IMR-90 (cell line): ENCODE data around the gene WWC2. TPM values are rescaled to one million over a fixed set of nuclear protein-coding genes. Genes with fewer than 3 reads are reported as not detected.

Experiments
- ATAC-seq: fragments of 200-7000 bp; cut with Tn5 transposase; 2 replicates; pipeline ENCODE4 v1.9.1; 2020; ENCODE audit warnings: low read depth, mild to moderate bottlenecking, moderate library complexity
- BruUV-seq: library from RNA; stranded (reverse); fragments of 400-500 nt; replicated peaks from 2 replicates; lab custom pipeline; 2021; lab: Mats Ljungman, UMichigan
- CTCF ChIA-PET: fragments of 300-600 bp; formaldehyde crosslinking; extraction: SDS; loops from one replicate; lab custom pipeline; 2021; ENCODE audit warnings: antibody characterized with exemption; lab: Yijun Ruan, JAX
- POLR2A ChIA-PET: fragments of 300-600 bp; sonication (Branson Sonifier 250); formaldehyde crosslinking; loops from one replicate; lab custom pipeline; 2022; ENCODE audit warnings: antibody characterized with exemption; ENCODE audit not compliant: unreplicated experiment; lab: Charles Lee
- DNase-seq: peaks from one replicate; pipeline ENCODE4 v3.0.0; 2013
- H2AFZ ChIP-seq: replicated peaks from 2 replicates; pipeline ENCODE3; 2013; ENCODE audit warnings: low read length, mild to moderate bottlenecking; ENCODE audit not compliant: poor library complexity
- H2AK5ac ChIP-seq: 2 replicates; pipeline ENCODE4 v1.6.1; 2013; ENCODE audit warnings: low read depth, low read length, inconsistent platforms
- H2AK9ac ChIP-seq: replicated peaks from 2 replicates; pipeline ENCODE3; 2013; ENCODE audit warnings: mild to moderate bottlenecking, low read depth, low read length, moderate library complexity; ENCODE audit not compliant: poor library complexity
- H2BK120ac ChIP-seq: 2 replicates; pipeline ENCODE4 v1.6.1; 2013; ENCODE audit warnings: low read depth, low read length, inconsistent platforms
- H2BK15ac ChIP-seq: 3 replicates; pipeline ENCODE4 v1.6.1; 2013; ENCODE audit warnings: low read depth, low read length, inconsistent platforms
- H2BK20ac ChIP-seq: 2 replicates; pipeline ENCODE4 v1.6.1; 2013; ENCODE audit warnings: low read depth, mild to moderate bottlenecking, inconsistent platforms, low read length, moderate library complexity
- H2BK5ac ChIP-seq: 2 replicates; pipeline ENCODE4 v1.6.1; 2013; ENCODE audit warnings: mild to moderate bottlenecking, low read depth, low read length, inconsistent platforms; ENCODE audit not compliant: poor library complexity, severe bottlenecking
- H3K14ac ChIP-seq: replicated peaks from 2 replicates; pipeline ENCODE4 v1.6.1; 2013; ENCODE audit warnings: low read depth, low read length, inconsistent platforms
- H3K18ac ChIP-seq: 2 replicates; pipeline ENCODE4 v1.6.1; 2013; ENCODE audit warnings: low read depth, low read length, control low read depth
- H3K23ac ChIP-seq: 2 replicates; pipeline ENCODE4 v1.6.1; 2013; ENCODE audit warnings: low read depth, low read length, inconsistent platforms
- H3K27ac ChIP-seq: 2 replicates; pipeline ENCODE4 v1.5.1; 2013; ENCODE audit warnings: mild to moderate bottlenecking, control low read depth, low read length; ENCODE audit not compliant: insufficient read depth
- H3K27me3 ChIP-seq: 2 replicates; pipeline ENCODE4 v1.6.1; 2013; ENCODE audit warnings: low read length; ENCODE audit not compliant: control insufficient read depth, insufficient read depth
- H3K36me3 ChIP-seq: 2 replicates; pipeline ENCODE4 v1.6.1; 2013; ENCODE audit warnings: low read length, mixed read lengths; ENCODE audit not compliant: control insufficient read depth, insufficient read depth
- H3K4ac ChIP-seq: 2 replicates; pipeline ENCODE4 v1.6.1; 2013; ENCODE audit warnings: low read depth, low read length, inconsistent platforms
- H3K4me1 ChIP-seq: 2 replicates; pipeline ENCODE4 v1.6.1; 2013; ENCODE audit warnings: low read length, mixed read lengths; ENCODE audit not compliant: control insufficient read depth, insufficient read depth
- H3K4me2 ChIP-seq: 2 replicates; pipeline ENCODE4 v1.6.1; 2013; ENCODE audit warnings: low read depth, mild to moderate bottlenecking, control low read depth, low read length, moderate library complexity
- H3K4me3 ChIP-seq: 2 replicates; pipeline ENCODE4 v1.5.1; 2013; ENCODE audit warnings: low read depth, mild to moderate bottlenecking, control low read depth, low read length, moderate library complexity; ENCODE audit not compliant: insufficient read depth
- H3K56ac ChIP-seq: 2 replicates; pipeline ENCODE4 v1.6.1; 2013; ENCODE audit warnings: low read length, inconsistent platforms; ENCODE audit not compliant: insufficient read depth; ENCODE audit errors: extremely low read depth
- H3K79me1 ChIP-seq, 2 experiments: 2 replicates each; pipeline ENCODE4 v1.6.1; 2013; ENCODE audit warnings: low read length in 2 of 2, inconsistent platforms in 1 of 2, low read depth in 1 of 2
- H3K9ac ChIP-seq: 2 replicates; pipeline ENCODE4 v1.6.1; 2013; ENCODE audit warnings: low read depth, low read length, control low read depth
- H3K9me1 ChIP-seq: 2 replicates; pipeline ENCODE4 v1.6.1; 2013; ENCODE audit warnings: low read length, inconsistent platforms; ENCODE audit not compliant: insufficient read depth
- H3K9me3 ChIP-seq: 2 replicates; pipeline ENCODE4 v1.6.1; 2013; ENCODE audit warnings: low read length; ENCODE audit not compliant: control insufficient read depth, insufficient read depth
- H4K20me1 ChIP-seq: 2 replicates; pipeline ENCODE4 v1.6.1; 2013; ENCODE audit warnings: low read length, inconsistent platforms; ENCODE audit not compliant: insufficient read depth
- H4K5ac ChIP-seq: 2 replicates; pipeline ENCODE4 v1.6.1; 2013; ENCODE audit warnings: mild to moderate bottlenecking, low read depth, low read length, control low read depth
- H4K8ac ChIP-seq, 2 experiments: 2 replicates each; pipeline ENCODE4 v1.6.1; 2013; ENCODE audit warnings: low read depth in 2 of 2, low read length in 2 of 2, control low read depth in 1 of 2, inconsistent platforms in 1 of 2
- H4K91ac ChIP-seq: 2 replicates; pipeline ENCODE4 v1.6.1; 2013; ENCODE audit warnings: low read depth, low read length, inconsistent platforms; ENCODE audit not compliant: insufficient read depth
- MXI1 ChIP-seq: IDR thresholded peaks from 2 replicates; pipeline ENCODE4 v1.6.1; 2012; ENCODE audit warnings: low read depth, mild to moderate bottlenecking, low read length, moderate library complexity, borderline replicate concordance
- POLR2A ChIP-seq: IDR thresholded peaks from 2 replicates; pipeline ENCODE4 v1.6.1; 2012; ENCODE audit warnings: mild to moderate bottlenecking, low read depth, low read length
- RCOR1 ChIP-seq: IDR thresholded peaks from 2 replicates; pipeline ENCODE4 v1.6.1; 2012; ENCODE audit warnings: mild to moderate bottlenecking, low read length, improper control_type of control experiment; ENCODE audit not compliant: insufficient replicate concordance
- WGBS, 2 experiments: methylation state at CpG; one replicate each; pipeline versions ENCODE4 v1.1.5 to v1.1.7; 2013; ENCODE audit warnings: missing lambda C conversion rate in 2 of 2; ENCODE audit not compliant: insufficient read length in 1 of 2; ENCODE audit errors: extremely low coverage in 2 of 2; 5-methylcytosine and 5-hydroxymethylcytosine counted together
- dilution Hi-C: fragments of 300-500 bp; cut with HindIII; formaldehyde crosslinking; loops from one replicate; pipeline ENCODE4 v1.14.3; 2018; ENCODE audit warnings: low sequenced_read_pairs; ENCODE audit not compliant: unreplicated experiment
- in situ Hi-C: fragments of 300-500 bp; cut with MboI; formaldehyde crosslinking; loops from 3 replicates; pipeline ENCODE4 v1.14.3; 2019; ENCODE audit warnings: low sequenced_read_pairs, inconsistent platforms, mixed read lengths
- intact Hi-C: fragments of 100-400 bp; cut with micrococcal nuclease; formaldehyde crosslinking; loops from 2 replicates; pipeline ENCODE4 v1.10.0; 2022
- polyA plus RNA-seq, 3 experiments: library from polyadenylated mRNA; depleted of rRNA; stranded (reverse); fragments of >200 nt; gene quantifications; 2 replicates each; pipeline ENCODE4 v1.2.3, GENCODE V29; 2012; ENCODE audit warnings: low replicate concordance in 1 of 3
- total RNA-seq: library from RNA; depleted of rRNA; stranded (reverse); fragments of >200 nt; gene quantifications from 2 replicates; pipeline ENCODE4 v1.2.3, GENCODE V29; 2012
- TF ChIP-seq, protein P1 (sequence below): fragments of 150-350 bp; IDR thresholded peaks from 2 replicates; pipeline ENCODE4 v1.6.1; 2016; ENCODE audit warnings: low read depth, mild to moderate bottlenecking, low read length, moderate library complexity, borderline replicate concordance

WWC2 gene
- total and polyA plus RNA-seq, 2 of the 4 experiments (the other 2 are of a cell fraction): 26.6 to 27.4 TPM

DNA sequence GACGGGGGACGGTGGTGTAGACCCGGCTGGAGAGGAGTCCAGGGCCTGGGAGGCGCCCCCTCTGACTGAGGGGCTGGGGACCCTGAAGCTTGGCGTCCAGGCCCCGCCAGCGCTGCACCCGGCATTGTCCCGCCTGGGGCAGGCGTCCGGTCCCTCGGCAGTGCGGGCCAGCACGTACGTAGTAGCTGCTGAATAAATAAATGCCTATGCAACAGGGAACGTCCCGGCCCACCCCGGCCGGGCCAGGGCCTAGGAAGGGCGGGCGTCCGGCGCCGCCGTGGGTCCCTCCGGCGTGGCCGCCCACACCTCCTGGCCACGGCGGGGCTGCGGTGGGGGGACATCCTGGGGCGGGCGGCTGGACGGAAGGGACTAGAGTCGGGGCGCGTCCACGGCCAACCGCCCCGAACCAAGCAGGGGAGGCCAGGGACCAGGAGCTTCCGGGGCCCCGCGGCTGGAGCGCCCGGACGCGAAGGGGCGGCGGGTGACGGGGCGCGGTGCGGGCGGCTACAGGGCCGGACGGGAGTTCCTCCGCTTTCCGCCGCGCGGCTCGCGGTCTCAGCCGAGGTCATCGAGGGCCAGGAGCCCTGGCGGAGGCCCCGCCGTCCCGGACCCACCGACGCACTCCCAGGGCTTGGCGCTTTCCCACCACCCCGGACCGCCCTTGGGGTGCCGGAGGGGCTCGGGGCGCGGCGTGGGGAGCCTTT, 886 bp upstream of the WWC2 start:
- Histone ChIP-seq H3K4me1 (peaks cover 4% of the 10 kb centered on the region), H3K9ac (peak overlapping the region; percentile 77), H3K27me3 (no peaks in the 10 kb centered on the region), H3K4me3 (peak overlapping the region; percentile 90), H3K56ac (peak overlapping the region; percentile 93), H2AK5ac (peak overlapping the region; percentile 15; the same call in 1 of the 2 replicates), H2BK120ac (peak overlapping the region; percentile 96), H2BK20ac (peak overlapping the region; percentile 82), H3K9me3 (no peaks in the 10 kb centered on the region), H3K18ac (peak overlapping the region; percentile 58; the same call in 1 of the 2 replicates), H3K79me1 (peaks cover 0 to 33% of the 10 kb centered on the region in 2 experiments; a peak in 2 of 4 replicates), H4K20me1 (peaks cover 17% of the 10 kb centered on the region), H2BK5ac (peak overlapping the region; percentile 95), H3K23ac (peak overlapping the region; percentile 59), H2AFZ (peak overlapping the region; percentile 94), H3K4me2 (peak overlapping the region; percentile 45), H3K4ac (peak overlapping the region; percentile 94), H4K8ac (peak overlapping the region; percentile 80 to 89), H3K14ac (peak overlapping the region; percentile 83), H3K36me3 (no peaks in the 10 kb centered on the region), H4K5ac (peak overlapping the region; percentile 13), H2AK9ac (peak overlapping the region; percentile 98), H4K91ac (peak overlapping the region; percentile 93), H2BK15ac (peak overlapping the region; percentile 56; the same call in 1 of the 3 replicates), H3K9me1 (peaks cover 9% of the 10 kb centered on the region), H3K27ac (peak overlapping the region; percentile 92)
- CTCF ChIA-PET: interaction anchor here (0.5 to 1.0 kb wide), 3 partner anchors 51 to 164 kb away, joined by 3 to 8 read pairs (median 3); no protein-coding TSS in a partner anchor
- no TSS peak for BruUV-seq
- in situ Hi-C loops (no loop called here), intact Hi-C loops (loop anchor here (2.0 kb wide), 2 partner anchors 143 to 165 kb away; no protein-coding TSS in a partner anchor), dilution Hi-C loops (no loop called here)
- ATAC-seq (peak; percentile 45), DNase-seq (peak; percentile 50)
- POLR2A ChIA-PET: interaction anchor here (0.6 to 1.4 kb wide), 3 partner anchors 12 to 181 kb away, joined by 3 read pairs; no protein-coding TSS in a partner anchor
- TF ChIP-seq RCOR1 (no peak), POLR2A (peak; percentile 27; the same call in 1 of the 2 replicates), MXI1 (no peak)
- TF ChIP-seq, protein P1, sequence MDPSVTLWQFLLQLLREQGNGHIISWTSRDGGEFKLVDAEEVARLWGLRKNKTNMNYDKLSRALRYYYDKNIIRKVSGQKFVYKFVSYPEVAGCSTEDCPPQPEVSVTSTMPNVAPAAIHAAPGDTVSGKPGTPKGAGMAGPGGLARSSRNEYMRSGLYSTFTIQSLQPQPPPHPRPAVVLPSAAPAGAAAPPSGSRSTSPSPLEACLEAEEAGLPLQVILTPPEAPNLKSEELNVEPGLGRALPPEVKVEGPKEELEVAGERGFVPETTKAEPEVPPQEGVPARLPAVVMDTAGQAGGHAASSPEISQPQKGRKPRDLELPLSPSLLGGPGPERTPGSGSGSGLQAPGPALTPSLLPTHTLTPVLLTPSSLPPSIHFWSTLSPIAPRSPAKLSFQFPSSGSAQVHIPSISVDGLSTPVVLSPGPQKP: no peak
- WGBS, 2 experiments: 6% methylated on average over 49 of the region's 79 CpGs; no CpG with 5 or more reads in 1 of the 2 experiments
